MM.1S (cell line): Measurements from ENCODE around the gene ZNF138.

Source experiments
- DNase-seq: peaks from one replicate; pipeline ENCODE4 v3.0.0-alpha.2; 2015
- H2AFZ ChIP-seq: fragments of 300-600 bp; sonication (generic); 2 replicates; pipeline ENCODE4 v1.6.0; 2016; ENCODE audit warnings: antibody characterized with exemption, low read length
- H3F3A ChIP-seq: fragments of 300-600 bp; sonication (generic); 2 replicates; pipeline ENCODE4 v1.6.1; 2016; ENCODE audit warnings: mild to moderate bottlenecking, antibody characterized with exemption, low read length, moderate library complexity, mixed read lengths; ENCODE audit not compliant: insufficient read depth
- H3K27ac ChIP-seq: fragments of 300-600 bp; sonication (generic); 2 replicates; pipeline ENCODE4 v1.5.1; 2016; ENCODE audit warnings: mild to moderate bottlenecking, low read length
- H3K27me3 ChIP-seq: fragments of 300-600 bp; sonication (generic); replicated peaks from 2 replicates; pipeline ENCODE4 v1.6.0; 2016; ENCODE audit warnings: low read length; ENCODE audit not compliant: insufficient read depth
- H3K36me3 ChIP-seq: fragments of 300-600 bp; sonication (generic); replicated peaks from 2 replicates; pipeline ENCODE4 v1.6.1; 2016; ENCODE audit warnings: mild to moderate bottlenecking, low read length, mixed read lengths; ENCODE audit not compliant: insufficient read depth
- H3K4me1 ChIP-seq: fragments of 300-600 bp; sonication (generic); 2 replicates; pipeline ENCODE4 v1.6.1; 2016; ENCODE audit warnings: low read length, mixed read lengths
- H3K4me2 ChIP-seq: fragments of 300-600 bp; sonication (generic); 2 replicates; pipeline ENCODE4 v1.6.0; 2016; ENCODE audit warnings: low read depth, low read length
- H3K4me3 ChIP-seq: fragments of 300-600 bp; sonication (generic); 2 replicates; pipeline ENCODE4 v1.5.1; 2016; ENCODE audit warnings: low read length, mixed read lengths
- H3K79me2 ChIP-seq: fragments of 300-600 bp; sonication (generic); 2 replicates; pipeline ENCODE4 v1.6.1; 2016; ENCODE audit warnings: mixed run types, low read length, mixed read lengths
- H3K9ac ChIP-seq: fragments of 300-600 bp; sonication (generic); 2 replicates; pipeline ENCODE4 v1.6.1; 2016; ENCODE audit warnings: low read length, mixed read lengths
- H3K9me2 ChIP-seq: fragments of 300-600 bp; sonication (generic); replicated peaks from 2 replicates; pipeline ENCODE4 v1.6.1; 2016; ENCODE audit warnings: mild to moderate bottlenecking, low read length, mixed read lengths; ENCODE audit not compliant: insufficient read depth
- H3K9me3 ChIP-seq: fragments of 300-600 bp; sonication (generic); replicated peaks from 2 replicates; pipeline ENCODE4 v1.6.1; 2016; ENCODE audit warnings: mild to moderate bottlenecking, low read length, mixed read lengths; ENCODE audit not compliant: insufficient read depth
- H4K20me1 ChIP-seq: fragments of 300-600 bp; sonication (generic); 2 replicates; pipeline ENCODE4 v1.6.1; 2016; ENCODE audit warnings: mild to moderate bottlenecking, low read length, moderate library complexity, mixed read lengths; ENCODE audit not compliant: insufficient read depth
- EZH2 ChIP-seq: fragments of 300-600 bp; sonication (generic); optimal IDR thresholded peaks from 2 replicates; pipeline ENCODE3; 2017; ENCODE audit warnings: low read depth, mild to moderate bottlenecking, antibody characterized with exemption, low read length, mixed read lengths
- EZH2phosphoT487 ChIP-seq: fragments of 300-600 bp; sonication (generic); IDR thresholded peaks from 2 replicates; pipeline ENCODE4 v1.6.1; 2018; ENCODE audit warnings: antibody characterized with exemption, low read length
- TF ChIP-seq, protein P1 (sequence below): fragments of 300-600 bp; sonication (generic); IDR thresholded peaks from 2 replicates; pipeline ENCODE4 v1.5.1; 2016; ENCODE audit warnings: antibody characterized with exemption, low read length, mixed read lengths

The ZNF138 gene

GRCh38 chr7:64875258-64875657 is 81.0 kb downstream of the ZNF138 start:
- Histone ChIP-seq H3K36me3 (no peaks in the 10 kb centered on the region), H3K9ac (no peak overlapping the region), H4K20me1 (no peaks in the 10 kb centered on the region), H3K27me3 (no peaks in the 10 kb centered on the region; the same call in 1 of the 2 replicates), H3K4me3 (no peak overlapping the region), H3K9me3 (no peaks in the 10 kb centered on the region), H3K9me2 (no peaks in the 10 kb centered on the region), H3F3A (no peaks in the 10 kb centered on the region), H3K79me2 (no peaks in the 10 kb centered on the region), H2AFZ (no peak overlapping the region), H3K4me2 (no peak overlapping the region), H3K27ac (no peak overlapping the region), H3K4me1 (no peaks in the 10 kb centered on the region)
- DNase-seq: no peak
- TF ChIP-seq, protein P1, sequence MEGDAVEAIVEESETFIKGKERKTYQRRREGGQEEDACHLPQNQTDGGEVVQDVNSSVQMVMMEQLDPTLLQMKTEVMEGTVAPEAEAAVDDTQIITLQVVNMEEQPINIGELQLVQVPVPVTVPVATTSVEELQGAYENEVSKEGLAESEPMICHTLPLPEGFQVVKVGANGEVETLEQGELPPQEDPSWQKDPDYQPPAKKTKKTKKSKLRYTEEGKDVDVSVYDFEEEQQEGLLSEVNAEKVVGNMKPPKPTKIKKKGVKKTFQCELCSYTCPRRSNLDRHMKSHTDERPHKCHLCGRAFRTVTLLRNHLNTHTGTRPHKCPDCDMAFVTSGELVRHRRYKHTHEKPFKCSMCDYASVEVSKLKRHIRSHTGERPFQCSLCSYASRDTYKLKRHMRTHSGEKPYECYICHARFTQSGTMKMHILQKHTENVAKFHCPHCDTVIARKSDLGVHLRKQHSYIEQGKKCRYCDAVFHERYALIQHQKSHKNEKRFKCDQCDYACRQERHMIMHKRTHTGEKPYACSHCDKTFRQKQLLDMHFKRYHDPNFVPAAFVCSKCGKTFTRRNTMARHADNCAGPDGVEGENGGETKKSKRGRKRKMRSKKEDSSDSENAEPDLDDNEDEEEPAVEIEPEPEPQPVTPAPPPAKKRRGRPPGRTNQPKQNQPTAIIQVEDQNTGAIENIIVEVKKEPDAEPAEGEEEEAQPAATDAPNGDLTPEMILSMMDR: no peak
- TF ChIP-seq EZH2: no peak

DNA sequence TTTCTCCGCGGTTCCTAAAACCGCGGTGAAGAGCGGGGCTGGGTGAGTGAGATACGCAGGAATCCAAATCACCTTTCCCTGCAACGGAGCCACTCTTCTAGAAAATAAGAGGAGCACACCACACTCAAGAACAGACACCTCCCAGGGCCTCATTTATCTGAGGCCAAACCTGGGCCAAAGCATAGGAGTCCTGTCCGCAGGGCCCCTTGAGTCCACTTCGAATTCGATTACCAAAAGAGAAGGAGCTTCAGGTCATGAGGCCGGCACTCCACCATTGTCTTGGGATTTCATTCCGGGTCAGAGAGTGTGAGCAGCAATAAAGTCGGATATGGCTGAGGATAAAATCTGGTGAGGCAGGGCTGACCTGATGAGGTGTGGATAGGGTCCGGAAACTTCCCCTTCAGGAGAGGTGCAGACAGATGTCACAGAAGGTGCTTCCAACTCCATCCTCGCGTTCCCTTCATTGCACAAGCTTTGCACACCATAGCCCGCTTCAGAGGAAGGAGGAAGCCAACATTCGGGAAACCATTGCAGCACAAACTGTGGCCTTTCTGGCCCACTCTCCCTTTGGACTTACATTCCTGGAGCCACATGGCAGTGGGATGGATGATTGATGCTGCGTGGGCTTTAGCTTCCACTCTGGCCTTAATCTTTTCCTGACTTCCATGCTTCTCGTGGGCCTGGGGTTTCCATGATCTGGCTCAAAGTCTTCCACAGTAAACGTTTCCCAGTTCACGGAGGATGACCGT is 81.6 kb downstream of the ZNF138 start:
- H4K20me1 ChIP-seq: no peaks in the 10 kb centered on the region
- H3K4me3 ChIP-seq: no peak overlapping the region
- no peaks in the 10 kb centered on the region for H3K36me3 ChIP-seq
- no peak overlapping the region for H3K27ac ChIP-seq
- H3K9ac ChIP-seq: no peak overlapping the region
- H3K4me2 ChIP-seq: no peak overlapping the region
- H3K9me3 ChIP-seq: no peaks in the 10 kb centered on the region
- no peaks in the 10 kb centered on the region for H3K9me2 ChIP-seq
- no peaks in the 10 kb centered on the region for H3F3A ChIP-seq
- H3K79me2 ChIP-seq: no peaks in the 10 kb centered on the region
- TF ChIP-seq, protein P1: no peak
- TF ChIP-seq EZH2 (no peak), EZH2phosphoT487 (no peak)
- H2AFZ ChIP-seq: no peak overlapping the region
- no peak for DNase-seq
- H3K27me3 ChIP-seq: no peaks in the 10 kb centered on the region; the same call in 1 of the 2 replicates
- H3K4me1 ChIP-seq: no peaks in the 10 kb centered on the region

DNA sequence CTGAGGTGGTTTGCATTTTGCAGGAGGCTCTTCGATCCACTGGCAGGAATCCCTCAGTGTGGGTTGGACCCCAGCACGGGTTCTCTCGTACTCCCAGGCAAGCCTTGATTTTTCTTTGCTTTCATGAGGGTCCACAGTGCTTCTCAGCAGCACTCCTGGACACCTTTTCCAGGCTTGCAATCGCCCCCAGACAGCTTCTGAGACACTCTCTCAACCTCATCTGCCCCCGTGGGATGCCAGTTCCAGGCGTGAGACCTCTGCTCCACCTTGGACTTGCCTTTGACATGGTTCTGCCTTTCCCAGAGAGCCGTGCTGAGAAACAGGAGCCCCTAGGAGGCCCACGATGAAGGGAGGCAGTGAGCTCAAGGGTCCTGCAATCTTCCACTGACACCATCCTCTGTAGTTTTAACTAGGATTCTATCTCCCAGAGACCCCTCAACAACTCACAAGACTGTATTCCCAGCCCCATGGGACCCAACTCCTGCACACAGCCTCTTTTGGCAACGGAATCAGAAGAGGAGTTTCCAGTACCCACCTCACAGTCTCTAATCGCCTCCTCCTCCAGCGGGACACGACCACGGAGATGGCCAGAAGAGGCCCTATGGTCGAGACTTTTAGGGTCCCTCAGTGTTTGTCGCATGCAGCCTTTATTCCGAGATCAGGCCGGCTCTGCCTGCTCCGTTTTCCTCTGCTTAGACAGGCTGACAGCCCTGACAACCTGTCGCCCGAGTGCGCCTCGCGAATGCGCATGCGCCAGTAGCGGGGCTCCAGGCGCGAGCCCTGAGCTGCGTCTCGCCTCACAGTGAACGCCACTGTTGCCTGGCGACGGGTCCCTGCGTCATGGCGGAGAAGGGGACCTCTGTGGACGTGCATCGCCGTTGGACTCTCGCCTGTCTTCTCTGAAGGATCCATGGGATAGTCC is 82.8 kb downstream of the ZNF138 start:
- Histone ChIP-seq H3K9me3 (no peaks in the 10 kb centered on the region), H3K9ac (no peak overlapping the region), H2AFZ (peak overlapping the region; percentile 45; the same call in 1 of the 2 replicates), H3F3A (no peaks in the 10 kb centered on the region), H3K4me2 (peak overlapping the region; percentile 43; the same call in 1 of the 2 replicates), H3K27me3 (peaks cover 4% of the 10 kb centered on the region; the same call in 1 of the 2 replicates), H3K4me3 (no peak overlapping the region), H3K79me2 (no peaks in the 10 kb centered on the region), H4K20me1 (no peaks in the 10 kb centered on the region), H3K36me3 (no peaks in the 10 kb centered on the region), H3K9me2 (no peaks in the 10 kb centered on the region), H3K27ac (no peak overlapping the region), H3K4me1 (no peaks in the 10 kb centered on the region)
- DNase-seq: peak; percentile 39
- TF ChIP-seq EZH2 (no peak), EZH2phosphoT487 (no peak)
- TF ChIP-seq, protein P1: no peak
